NAMALWA (cell line): ENCODE data around the gene SMYD3.
A peak's percentile ranks its signal among the peaks of the same experiment; 100 is the strongest.

Experiments
- DNase-seq: peaks from one replicate; pipeline ENCODE4 v3.0.0-alpha.2; 2015; ENCODE audit warnings: low spot score

The SMYD3 gene

DNA sequence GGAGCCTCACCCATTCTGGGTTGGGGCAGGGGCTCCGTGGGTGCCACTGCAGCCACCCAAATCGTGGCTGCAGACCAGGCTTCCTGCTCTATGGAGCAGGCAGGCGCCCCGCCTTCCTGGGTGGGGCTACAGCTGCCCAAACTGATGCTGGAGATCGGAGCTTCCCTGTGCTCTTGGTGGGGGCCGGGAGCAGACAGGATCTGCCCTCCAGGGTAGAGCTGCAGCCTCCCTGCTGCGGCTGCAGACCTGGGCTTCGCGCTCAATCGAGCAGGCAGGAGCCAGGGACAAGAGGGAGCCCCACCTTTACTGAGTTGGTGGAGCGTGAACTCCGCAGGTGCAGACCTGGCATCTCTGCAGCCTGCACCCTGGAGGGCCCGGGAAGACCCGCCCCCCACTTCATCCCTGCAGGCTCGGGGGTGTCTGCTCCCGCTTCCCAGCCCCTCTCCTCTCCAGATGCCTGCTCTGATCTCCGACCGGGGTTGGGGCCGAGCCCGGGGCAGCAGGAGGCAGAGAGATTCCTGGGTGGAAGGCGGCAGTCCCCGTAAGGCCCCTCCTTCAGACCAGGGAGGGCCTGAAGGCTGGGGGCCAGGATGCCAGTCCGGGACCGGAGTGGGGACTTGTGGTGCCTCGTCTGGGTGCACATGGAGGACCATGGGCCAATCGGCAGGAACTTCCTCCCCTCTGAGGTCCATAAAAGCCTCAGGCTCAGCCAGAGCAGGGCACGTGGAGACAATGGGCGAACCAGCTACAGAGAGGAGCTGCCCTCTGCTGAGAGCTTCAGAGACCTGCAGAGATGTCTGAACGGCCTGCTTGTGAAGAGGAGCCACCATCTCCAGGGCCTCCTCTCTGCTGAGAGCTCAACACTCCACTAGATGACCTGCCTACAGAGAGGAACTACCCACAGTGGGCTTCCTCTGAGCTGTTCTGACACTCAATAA is 359.3 kb downstream of the SMYD3 start:
- no peak for DNase-seq

DNA sequence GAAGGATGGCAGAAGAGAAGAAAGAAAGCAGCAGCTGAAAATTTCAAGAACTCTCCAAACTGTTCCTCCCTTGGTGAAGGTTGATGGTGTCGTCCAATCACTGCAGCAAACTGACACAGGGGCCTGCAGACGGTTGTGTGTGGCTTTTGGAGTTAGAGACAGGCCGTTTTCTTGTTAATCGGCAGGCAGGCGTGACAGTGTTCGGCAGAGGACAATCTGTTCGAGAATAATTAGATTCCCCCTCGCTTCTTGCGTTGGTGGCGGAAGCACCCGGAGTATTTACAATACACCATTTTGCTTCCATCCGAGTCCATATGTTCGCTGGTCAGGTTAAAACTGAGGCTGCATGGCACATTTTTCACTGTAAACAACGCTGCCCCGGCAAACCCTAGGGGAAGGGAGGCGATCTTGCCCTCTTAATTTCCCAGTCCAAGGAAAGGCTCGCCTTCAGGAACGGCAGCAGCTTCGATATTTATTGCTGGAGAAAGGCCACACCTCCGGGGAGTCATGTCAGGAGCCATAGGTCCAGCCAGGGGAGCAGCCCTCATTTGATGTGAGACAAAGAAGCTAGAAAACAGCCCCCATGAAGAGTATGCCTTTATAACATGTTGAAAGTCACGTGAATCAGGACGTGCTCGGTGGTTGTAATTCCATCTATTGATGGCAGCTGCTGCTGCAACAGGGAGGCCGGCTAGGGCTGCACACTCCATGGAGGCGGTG is 360.1 kb downstream of the SMYD3 start:
- DNase-seq = no peak

DNA sequence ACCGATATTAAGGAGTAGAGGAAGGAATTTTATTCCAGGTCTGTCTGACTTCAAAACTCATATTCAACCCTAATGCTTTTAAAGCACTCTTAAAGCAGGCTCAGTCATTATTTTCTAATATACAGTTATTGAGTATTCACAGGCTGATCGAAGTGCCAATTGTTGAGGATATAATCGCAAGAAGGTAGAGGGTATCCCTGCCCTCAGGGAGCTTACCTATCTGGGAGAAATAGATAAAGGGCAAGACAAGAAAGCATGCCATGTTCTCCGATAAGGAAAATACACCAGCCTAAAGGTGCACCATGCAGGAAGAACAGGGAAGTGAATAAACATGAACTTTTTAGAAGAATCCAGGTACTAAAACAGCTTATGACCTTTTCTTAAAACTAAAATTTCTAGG is 361.2 kb downstream of the SMYD3 start:
- no peak for DNase-seq

DNA sequence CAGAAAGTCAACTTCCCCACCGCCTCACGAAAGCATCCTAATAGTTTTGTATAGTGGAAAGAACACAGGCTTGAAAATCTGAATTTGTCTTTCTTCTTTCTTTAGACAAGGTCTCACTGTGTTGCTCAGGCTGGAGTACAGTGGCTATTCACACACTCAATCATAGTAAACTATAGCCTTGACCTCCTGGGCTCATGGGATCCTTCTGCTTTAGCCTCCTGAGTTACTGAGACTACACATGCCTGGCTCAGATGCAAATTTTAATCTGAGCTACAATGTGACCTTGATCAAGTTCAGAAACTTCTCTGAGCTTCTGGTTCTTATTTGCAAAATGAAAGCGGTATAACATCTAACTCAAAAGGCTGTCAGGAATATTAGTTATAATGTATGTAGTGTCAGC is 362.1 kb downstream of the SMYD3 start:
- no peak for DNase-seq

DNA sequence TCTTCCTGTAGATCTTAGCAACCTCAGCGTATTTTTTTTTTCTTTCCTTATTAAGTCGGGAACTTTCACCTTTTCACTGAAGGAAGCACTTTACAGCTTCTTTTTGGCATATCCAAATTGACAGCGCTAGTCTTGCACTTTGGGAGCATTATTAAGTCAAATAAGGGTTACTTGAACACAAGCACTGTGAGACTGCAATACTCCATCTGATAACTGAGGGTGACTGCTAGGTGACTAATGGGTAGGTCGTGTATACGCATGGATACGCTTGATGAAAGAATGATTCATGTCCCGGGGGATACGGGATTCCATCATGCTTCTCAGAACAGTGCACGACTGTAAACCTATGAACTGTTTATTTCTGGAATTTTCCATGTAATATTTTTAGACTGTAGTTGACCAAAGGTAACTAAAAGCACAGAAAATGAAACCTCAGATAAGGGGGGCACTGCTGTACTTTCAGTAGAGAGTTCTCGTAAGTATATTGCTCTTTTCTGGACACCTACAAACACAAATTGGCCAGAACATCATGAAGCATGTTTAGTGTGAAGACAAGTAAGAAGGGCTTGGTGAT is 364.7 kb downstream of the SMYD3 start:
- no peak for DNase-seq

DNA sequence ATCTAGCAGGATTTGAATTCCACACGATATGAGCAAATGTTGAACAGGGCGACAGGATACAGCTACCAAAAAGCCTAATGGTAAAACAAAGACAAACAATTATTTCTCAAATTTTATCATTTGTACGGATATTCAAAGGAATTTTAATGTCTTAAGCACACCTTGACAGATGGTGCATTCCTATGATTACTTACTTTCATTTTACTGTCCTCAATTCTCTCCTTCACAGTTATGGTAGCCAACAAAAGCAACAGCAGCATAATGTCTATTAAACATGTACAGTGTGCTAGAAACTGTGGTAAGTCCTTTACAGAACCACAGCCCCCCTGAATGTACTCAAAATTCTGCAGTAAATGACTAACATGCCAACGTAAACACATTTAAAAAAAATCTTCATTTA is 365.8 kb downstream of the SMYD3 start:
- no peak for DNase-seq

DNA sequence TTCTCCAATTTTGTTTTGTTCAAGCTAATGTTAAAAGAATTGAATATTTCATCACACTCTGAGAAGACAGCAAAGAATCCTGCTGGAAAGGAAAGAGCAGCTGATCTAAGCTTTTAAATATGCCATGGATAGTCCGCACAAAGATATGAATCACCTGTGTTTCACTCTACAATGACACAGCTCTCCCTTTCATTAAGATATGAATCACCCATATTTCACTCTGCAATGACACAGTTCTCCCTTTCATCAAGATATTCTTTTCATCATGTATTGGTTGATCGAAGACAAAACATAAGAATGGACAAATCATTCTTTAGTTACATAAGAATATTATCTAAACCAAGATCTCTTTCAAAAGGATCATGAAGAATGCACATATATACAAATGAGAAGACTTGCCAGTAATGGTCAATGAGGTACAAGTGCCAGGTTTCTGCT is 367.3 kb downstream of the SMYD3 start:
- no peak for DNase-seq

DNA sequence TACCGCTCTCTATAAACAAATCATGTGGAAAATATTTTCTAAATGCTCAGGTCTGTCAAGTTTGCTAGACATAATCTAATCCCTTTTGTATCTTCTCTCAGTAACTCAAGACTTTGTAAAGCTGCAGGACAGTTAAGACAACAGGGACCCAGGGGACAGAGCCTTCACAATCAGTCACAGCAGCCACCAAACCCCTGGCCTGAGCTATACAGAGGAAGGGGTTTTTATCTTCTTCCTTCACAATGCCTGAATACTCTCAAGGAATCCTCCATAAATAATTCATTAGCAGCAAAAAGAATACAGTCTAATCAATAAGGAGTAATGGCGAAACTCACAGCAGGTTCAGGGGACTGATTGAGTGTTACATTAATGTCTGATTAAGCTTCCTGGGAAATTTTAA is 368.3 kb downstream of the SMYD3 start:
- no peak for DNase-seq

DNA sequence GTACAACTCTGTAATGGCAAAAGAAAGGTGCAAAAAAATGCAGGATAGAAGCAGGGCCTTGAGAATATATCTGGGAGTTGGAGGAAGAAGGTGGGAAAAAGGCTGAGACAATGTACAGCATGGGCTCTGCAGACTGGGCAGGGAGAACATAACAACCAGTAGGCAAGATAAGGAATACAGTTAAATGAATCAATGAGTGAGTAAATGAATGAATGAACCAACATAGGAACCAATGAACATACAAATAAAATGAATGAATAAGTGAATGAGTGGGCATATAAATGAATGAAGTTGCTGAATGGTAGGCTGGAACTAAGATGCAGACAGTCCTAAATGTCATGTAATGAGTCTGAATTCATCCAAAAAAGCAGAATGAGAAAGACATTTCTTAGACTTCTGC is 370.6 kb downstream of the SMYD3 start:
- no peak for DNase-seq

DNA sequence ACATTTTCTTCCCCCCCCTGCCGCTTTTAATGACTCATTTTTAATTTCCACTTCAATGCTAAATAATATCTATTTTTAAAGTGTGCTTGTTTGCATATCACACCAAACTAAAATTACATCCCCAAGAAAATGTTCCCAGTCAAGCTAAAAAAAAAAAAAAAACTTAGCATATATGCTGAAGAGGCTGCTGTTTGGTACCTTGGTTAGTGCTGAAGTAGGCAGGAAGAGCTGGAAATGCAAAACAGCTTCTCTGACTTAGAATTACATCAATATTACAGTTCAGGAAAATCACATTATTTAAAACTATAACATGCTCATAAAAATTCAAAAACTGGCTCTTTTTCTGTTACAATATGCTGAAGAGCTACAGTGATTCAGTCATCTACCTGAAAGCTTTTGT is 372.3 kb downstream of the SMYD3 start:
- DNase-seq = no peak

DNA sequence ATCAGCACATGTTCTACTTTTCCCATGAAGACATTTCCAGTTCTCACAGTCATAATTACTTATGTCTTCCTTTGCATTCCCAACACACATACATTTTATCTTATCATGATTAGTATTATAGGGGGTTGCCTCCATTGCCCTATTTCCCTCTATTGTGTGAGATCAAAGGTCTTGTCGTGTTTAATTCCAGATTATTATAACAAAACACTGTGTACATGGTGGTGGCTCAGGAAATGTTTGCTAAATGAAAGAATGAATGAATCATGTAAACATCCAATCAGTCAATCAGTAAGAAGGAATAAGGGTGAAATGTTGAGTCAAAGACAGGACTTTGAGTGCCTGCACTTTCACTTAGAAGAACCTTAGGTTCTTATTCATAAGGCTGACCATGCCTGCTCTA is 376.0 kb downstream of the SMYD3 start:
- no peak for DNase-seq

DNA sequence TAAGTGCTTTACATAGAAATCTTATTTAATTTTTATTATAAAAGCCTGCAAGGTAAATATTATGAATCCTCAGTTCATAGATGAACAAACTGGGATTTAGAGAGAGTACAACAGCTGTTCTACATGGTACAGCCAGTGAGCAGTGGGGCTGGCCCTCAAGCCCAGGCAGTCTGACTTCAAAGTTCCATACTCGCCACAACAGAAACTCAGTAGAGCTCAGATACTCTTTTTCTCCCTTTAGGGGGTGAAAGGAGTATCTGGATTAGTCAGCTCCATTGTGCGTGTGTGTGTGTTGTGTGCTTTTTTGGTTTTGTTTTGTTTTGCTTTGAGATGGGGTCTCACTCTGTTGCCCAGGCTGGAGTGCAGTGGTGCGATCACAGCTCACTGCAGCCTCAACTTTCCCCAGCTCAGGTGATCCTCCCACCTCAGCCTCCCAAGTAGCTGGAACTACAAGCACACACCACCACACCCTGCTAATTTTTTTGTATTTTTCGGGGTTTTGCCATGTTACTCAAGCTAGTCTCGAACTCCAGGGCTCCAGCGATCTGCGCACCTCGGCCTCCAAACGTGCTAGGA is 378.5 kb downstream of the SMYD3 start:
- DNase-seq = no peak

DNA sequence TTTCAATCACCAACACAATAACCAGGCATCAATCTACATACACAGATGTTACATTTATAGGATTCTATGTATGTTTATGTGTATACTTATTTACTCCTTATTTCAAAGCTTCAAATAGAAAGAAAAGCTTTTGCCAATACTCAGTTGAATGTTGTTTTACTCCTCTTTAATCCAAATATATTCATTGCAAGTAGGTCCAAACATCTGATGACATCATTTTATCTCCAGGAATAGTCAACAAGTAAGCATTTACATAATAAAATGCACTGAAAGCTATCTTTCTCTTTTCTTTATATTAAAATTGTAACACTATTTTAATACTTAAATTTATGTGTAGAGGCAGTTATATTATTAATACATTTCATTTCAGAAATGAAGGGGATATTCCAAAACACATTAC is 380.5 kb downstream of the SMYD3 start:
- no peak for DNase-seq

DNA sequence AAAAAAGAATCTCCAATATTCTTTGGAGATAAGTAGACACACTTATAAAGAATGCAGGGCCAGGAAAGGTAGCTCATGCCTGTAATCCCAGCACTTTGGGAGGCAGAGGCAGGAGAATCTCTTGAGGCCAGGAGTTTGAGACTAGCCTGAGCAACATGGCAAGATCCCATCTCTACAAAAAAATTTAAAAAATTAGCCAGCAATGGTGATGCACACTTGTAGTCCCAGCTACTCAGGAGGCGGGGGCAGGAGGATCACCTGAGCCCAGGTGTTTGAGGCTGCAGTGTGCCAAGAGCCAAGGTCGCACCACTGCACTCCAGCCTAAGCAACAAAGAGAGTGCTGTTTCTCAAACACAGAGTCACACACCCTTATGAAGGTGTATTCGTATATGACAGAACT is 385.0 kb downstream of the SMYD3 start:
- no peak for DNase-seq

DNA sequence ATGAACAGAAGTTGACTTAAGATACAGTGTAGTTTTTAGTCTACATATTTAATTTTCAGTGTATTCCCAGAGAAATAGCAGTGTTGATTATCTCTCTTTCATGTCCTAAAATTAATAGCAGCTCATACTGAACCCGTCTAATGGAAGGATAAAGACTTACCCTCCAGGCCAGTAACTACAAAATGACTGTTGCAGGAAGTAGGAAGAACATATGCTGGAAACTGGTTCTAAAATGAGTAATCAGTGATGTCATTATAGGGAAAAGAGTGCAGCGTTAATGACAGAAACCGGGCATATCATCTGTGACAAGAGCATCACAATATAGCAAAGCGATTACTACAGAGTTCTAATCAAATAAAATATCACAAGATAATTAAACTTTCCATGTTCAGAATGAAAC is 385.5 kb downstream of the SMYD3 start:
- DNase-seq = no peak

DNA sequence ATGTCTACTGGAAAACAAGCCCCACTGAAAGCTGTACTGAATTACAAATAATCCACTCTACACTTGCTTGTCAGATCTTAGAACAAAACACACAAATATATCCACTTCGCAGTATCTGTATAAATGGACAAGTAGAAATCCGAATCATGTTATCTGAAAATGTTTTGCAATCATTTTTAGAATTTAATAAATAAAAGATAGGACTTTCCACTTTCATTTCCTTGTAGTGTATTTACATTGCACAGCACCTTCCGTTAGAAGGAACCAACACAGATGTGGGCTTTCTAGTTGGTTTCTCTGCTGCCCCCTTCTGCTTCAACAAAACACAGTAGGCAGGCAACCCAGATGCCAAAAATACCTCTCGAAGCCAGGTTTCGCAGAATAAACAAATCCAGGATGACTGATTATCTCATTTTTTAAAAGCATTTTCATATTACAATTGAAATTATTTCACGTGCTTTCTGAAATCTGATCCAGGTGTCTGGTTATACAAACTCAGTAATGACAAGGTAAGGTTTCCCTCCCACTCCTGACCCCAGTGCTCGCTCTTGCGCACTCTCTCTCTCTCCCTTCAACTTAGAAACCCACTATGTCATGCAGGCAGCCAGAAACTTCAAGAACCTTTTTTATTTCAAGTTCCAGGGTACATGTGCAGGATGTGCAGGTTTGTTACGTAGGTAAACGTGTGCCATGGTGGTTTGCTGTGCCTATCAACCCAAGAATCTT is 389.9 kb downstream of the SMYD3 start:
- DNase-seq = peak; percentile 82

DNA sequence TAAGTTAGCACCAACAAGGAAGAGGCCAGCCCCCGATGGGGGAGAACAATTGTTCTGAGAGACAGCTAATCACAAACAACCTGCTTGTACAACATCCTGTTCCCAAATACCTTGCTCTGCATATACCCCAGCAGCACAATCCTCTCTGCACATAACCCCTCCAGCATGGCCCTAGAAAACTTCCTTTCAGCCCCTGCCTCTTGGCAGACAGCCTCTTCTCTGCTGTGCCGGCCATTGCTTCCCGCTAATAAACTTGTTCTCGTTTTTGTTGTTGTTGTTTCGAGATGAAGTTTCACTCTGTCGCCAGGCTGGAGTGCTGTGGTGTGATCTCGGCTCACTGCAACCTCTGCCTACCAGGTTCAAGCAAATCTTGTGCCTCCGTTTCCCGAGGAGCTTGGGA is 392.7 kb downstream of the SMYD3 start:
- DNase-seq = no peak

DNA sequence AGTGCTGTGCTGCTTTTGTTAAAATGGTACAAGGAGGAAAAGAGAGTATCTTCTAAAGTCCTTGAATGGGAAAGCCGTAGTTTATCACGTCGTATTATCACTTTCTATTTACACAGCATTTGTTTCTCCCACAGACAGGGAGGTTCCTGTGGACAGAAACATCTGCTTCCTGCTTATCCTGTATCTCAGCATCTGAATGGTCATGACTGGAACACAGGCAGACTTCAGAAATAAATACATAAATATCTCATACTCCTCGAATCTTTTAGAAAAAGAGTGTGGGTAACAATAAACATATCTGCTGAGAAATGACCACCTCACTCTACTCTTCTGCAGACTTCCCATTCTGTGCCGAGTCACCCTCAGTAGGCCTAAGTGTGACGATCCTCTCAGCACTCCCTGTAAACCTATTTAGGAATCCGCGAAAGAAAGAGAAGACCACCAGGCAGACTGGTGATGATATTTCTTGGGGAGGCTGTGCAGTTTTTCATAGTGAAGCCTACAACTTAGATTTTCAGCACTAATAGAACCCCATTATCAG is 393.5 kb downstream of the SMYD3 start:
- no peak for DNase-seq

DNA sequence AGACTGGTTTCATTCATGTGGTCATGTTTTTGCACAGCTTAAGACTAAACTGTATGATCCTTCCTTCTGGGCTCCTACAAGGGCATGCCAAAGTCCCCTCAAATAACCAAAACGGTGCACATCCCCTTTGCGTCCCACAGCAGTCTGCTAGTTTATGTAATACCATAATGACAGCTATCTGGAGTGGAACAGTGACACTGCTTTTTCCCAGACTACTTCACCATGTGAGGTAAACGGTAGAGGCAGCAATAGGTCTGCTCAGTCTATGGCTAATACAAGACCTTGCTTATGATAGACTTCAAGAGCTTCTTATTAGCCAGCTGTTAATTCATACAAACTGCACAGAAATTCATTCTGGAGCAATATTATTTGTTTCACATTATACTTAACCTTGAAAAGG is 395.5 kb downstream of the SMYD3 start:
- no peak for DNase-seq

DNA sequence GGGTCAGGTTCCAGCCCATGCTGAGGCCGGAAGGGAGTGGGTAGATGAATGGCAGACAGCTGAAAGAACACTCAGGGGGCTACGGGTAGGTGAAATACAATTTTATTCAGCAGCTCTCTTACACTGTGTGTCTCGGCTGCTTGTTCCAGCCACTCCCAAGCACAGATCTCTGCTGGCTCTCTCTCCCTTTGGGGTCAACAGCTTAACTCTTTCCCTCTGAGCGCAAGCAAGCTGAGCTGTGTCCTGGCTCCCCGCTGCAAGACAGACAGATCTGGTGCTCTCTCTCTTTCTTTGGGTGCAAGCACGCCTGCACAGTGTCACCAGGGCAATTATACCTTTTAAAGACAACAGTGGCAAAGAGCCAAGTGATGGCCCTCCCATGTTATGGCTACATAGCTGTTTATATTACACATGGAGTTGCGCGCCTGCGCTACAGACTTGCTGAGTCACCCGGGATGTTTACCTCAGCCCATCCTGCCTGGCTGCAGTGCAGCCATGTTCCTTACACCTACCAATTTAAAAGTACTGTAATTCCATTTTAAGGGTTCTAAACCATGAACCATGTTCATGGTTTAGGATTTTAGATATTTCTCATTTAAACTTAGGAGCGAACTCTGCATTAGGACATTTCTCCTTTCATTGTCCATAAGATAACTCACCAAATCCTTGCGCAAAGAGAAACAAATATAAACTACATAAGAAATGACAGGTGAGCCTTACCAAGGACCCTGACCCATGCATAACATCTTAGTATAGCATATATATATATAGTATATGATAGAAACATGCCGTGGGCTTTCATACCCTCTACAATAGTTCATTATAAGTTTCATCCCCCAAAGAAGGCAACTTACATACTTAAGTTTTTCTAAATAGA is 396.5 kb downstream of the SMYD3 start:
- peak; percentile 10 for DNase-seq
